GM23338 (cell line): ENCODE data around the gene SART1. TPM values are rescaled to one million over a fixed set of nuclear protein-coding genes. Genes with fewer than 3 reads are reported as not detected.

Experiments
- ATAC-seq: fragments of 200-7000 bp; cut with Tn5 transposase; 3 replicates; pipeline ENCODE4 v1.9.1; 2020
- DNase-seq: peaks from one replicate; pipeline ENCODE4 v3.0.0-alpha.2; 2015; ENCODE audit warnings: low spot score
- H2AFZ ChIP-seq: fragments of 200-600 bp; sonication (generic); 2 replicates; pipeline ENCODE4 v1.8.0; 2016; ENCODE audit warnings: antibody characterized with exemption, mild to moderate bottlenecking, moderate library complexity
- H3F3A ChIP-seq: fragments of 200-600 bp; sonication (generic); replicated peaks from 2 replicates; pipeline ENCODE4 v1.8.0; 2017; ENCODE audit warnings: antibody characterized with exemption, mixed run types, low read depth
- H3K27ac ChIP-seq: fragments of 200-600 bp; sonication (generic); 2 replicates; pipeline ENCODE4 v1.6.1; 2016; ENCODE audit warnings: low read depth
- H3K27me3 ChIP-seq: fragments of 200-600 bp; sonication (generic); 2 replicates; pipeline ENCODE4 v1.8.0; 2016; ENCODE audit warnings: mild to moderate bottlenecking, mixed run types, moderate library complexity; ENCODE audit not compliant: insufficient read depth
- H3K36me3 ChIP-seq: fragments of 200-600 bp; sonication (generic); 2 replicates; pipeline ENCODE4 v1.8.0; 2016; ENCODE audit warnings: mild to moderate bottlenecking; ENCODE audit not compliant: insufficient read depth
- H3K4me1 ChIP-seq: fragments of 200-600 bp; sonication (generic); 2 replicates; pipeline ENCODE4 v1.8.0; 2016; ENCODE audit warnings: mild to moderate bottlenecking, moderate library complexity; ENCODE audit not compliant: insufficient read depth
- H3K4me2 ChIP-seq: fragments of 200-600 bp; sonication (generic); 2 replicates; pipeline ENCODE4 v1.7.1; 2017; ENCODE audit warnings: mixed run types
- H3K4me3 ChIP-seq: fragments of 200-600 bp; sonication (generic); 2 replicates; pipeline ENCODE4 v1.6.1; 2016; ENCODE audit warnings: mixed run types
- H3K79me2 ChIP-seq: fragments of 200-600 bp; sonication (generic); replicated peaks from 2 replicates; pipeline ENCODE4 v1.8.0; 2017; ENCODE audit warnings: mild to moderate bottlenecking; ENCODE audit not compliant: insufficient read depth
- H3K9me2 ChIP-seq: fragments of 200-600 bp; sonication (generic); 2 replicates; pipeline ENCODE4 v1.8.0; 2017; ENCODE audit not compliant: insufficient read depth
- H4K20me1 ChIP-seq: fragments of 200-600 bp; sonication (generic); replicated peaks from 2 replicates; pipeline ENCODE4 v1.8.0; 2017; ENCODE audit warnings: mild to moderate bottlenecking; ENCODE audit not compliant: insufficient read depth
- H3K27ac Mint-ChIP-seq: 2 replicates; pipeline ENCODE4 v1.8.0; 2020; ENCODE audit warnings: inconsistent platforms, mild to moderate bottlenecking, moderate library complexity, mixed read lengths
- H3K27me3 Mint-ChIP-seq: 3 replicates; pipeline ENCODE4 v1.8.0; 2022; ENCODE audit warnings: low read depth, mild to moderate bottlenecking, moderate library complexity, mixed read lengths, inconsistent platforms; ENCODE audit not compliant: insufficient read depth, poor library complexity
- H3K36me3 Mint-ChIP-seq: 3 replicates; pipeline ENCODE4 v1.8.0; 2021; ENCODE audit warnings: low read depth, mild to moderate bottlenecking, inconsistent platforms, moderate library complexity, mixed read lengths
- H3K4me1 Mint-ChIP-seq: 3 replicates; pipeline ENCODE4 v1.8.0; 2020; ENCODE audit warnings: mild to moderate bottlenecking, inconsistent platforms, mixed read lengths
- H3K4me3 Mint-ChIP-seq: 3 replicates; pipeline ENCODE4 v1.8.0; 2021; ENCODE audit warnings: moderate library complexity, mild to moderate bottlenecking, inconsistent platforms, mixed read lengths
- H3K9me3 Mint-ChIP-seq: 3 replicates; pipeline ENCODE4 v1.8.0; 2020; ENCODE audit warnings: moderate library complexity, mild to moderate bottlenecking, inconsistent platforms, mixed read lengths
- ETS1 ChIP-seq: IDR thresholded peaks from 2 replicates; pipeline ENCODE4 v1.6.1; 2016; ENCODE audit warnings: antibody characterized with exemption
- EZH2 ChIP-seq: fragments of 200-600 bp; sonication (generic); IDR thresholded peaks from one replicate; pipeline ENCODE4 v1.8.0; 2017; ENCODE audit warnings: antibody characterized with exemption, mild to moderate bottlenecking, low read depth; ENCODE audit not compliant: unreplicated experiment
- JUNB ChIP-seq: IDR thresholded peaks from one replicate; pipeline ENCODE4 v1.6.1; 2016; ENCODE audit warnings: antibody characterized with exemption; ENCODE audit not compliant: unreplicated experiment
- POLR2AphosphoS5 ChIP-seq: IDR thresholded peaks from 2 replicates; pipeline ENCODE4 v1.6.1; 2016; ENCODE audit warnings: antibody characterized with exemption, low read depth
- REST ChIP-seq: IDR thresholded peaks from one replicate; pipeline ENCODE4 v1.6.1; 2018; ENCODE audit warnings: antibody characterized with exemption; ENCODE audit not compliant: unreplicated experiment
- STAT1 ChIP-seq: IDR thresholded peaks from one replicate; pipeline ENCODE4 v1.6.1; 2016; ENCODE audit warnings: antibody characterized with exemption; ENCODE audit not compliant: unreplicated experiment
- ZNF114 ChIP-seq: fragments of 250-450 bp; sonication (Bioruptor Pico); IDR thresholded peaks from 2 replicates; pipeline ENCODE4 v1.5.0; 2020; ENCODE audit warnings: mild to moderate bottlenecking, moderate library complexity
- ZNF462 ChIP-seq: fragments of 250-450 bp; sonication (Bioruptor Pico); IDR thresholded peaks from 2 replicates; pipeline ENCODE4 v1.5.0; 2020; ENCODE audit warnings: mild to moderate bottlenecking, moderate library complexity
- polyA plus RNA-seq: library from polyadenylated mRNA; unstranded; fragments of >200 nt; fragmentation: Nextera tagmentation; extraction: Ambion mirVana; gene quantifications from 2 replicates; pipeline ENCODE4 v1.2.1, GENCODE V29; 2016
- total RNA-seq: library from RNA; depleted of rRNA; stranded (reverse); fragments of >200 nt; shearing (Covaris generic); gene quantifications from 2 replicates; pipeline ENCODE4 v1.2.3, GENCODE V29; 2014

The SART1 gene
- total and polyA plus RNA-seq, 2 experiments from 2014 or later, result 43.9 to 91.0 TPM

- no peak for TF ChIP-seq REST
- TF ChIP-seq EZH2, result no peak
- TF ChIP-seq JUNB, result no peak
- TF ChIP-seq ETS1, result no peak
Observed at GRCh38 chr11:65915101-65915820, 46.3 kb upstream of the SART1 start (continued).

- H3K4me1 Mint-ChIP-seq, result peaks cover 10% of the 10 kb centered on the region
- peaks cover 23% of the 10 kb centered on the region for H3K27me3 Mint-ChIP-seq
- H3K36me3 Mint-ChIP-seq, result peaks cover 3% of the 10 kb centered on the region; the same call in 1 of the 3 replicates
- H2AFZ ChIP-seq, result no peak overlapping the region
- no peak for ATAC-seq
- no peaks in the 10 kb centered on the region for H3K27me3 ChIP-seq
- no peaks in the 10 kb centered on the region for H4K20me1 ChIP-seq
- H3K4me3 Mint-ChIP-seq, result no peak overlapping the region
- DNase-seq, result peak; percentile 44
- no peak overlapping the region for H3K4me2 ChIP-seq
- no peak overlapping the region for H3K27ac Mint-ChIP-seq
- H3K9me2 ChIP-seq, result no peaks in the 10 kb centered on the region
- peaks cover 7% of the 10 kb centered on the region for H3K79me2 ChIP-seq
- no peaks in the 10 kb centered on the region for H3K9me3 Mint-ChIP-seq
- 0 out of 2 replicates have a peak, but pooled peaks cover 6% of the 10 kb centered on the region for H3F3A ChIP-seq
- no peak overlapping the region for H3K27ac ChIP-seq
- peaks cover 10% of the 10 kb centered on the region for H3K4me1 ChIP-seq
- no peak overlapping the region for H3K4me3 ChIP-seq
- no peaks in the 10 kb centered on the region for H3K36me3 ChIP-seq
- TF ChIP-seq ZNF114 (CRISPR knock-in tag) (no peak), POLR2AphosphoS5 (no peak), STAT1 (no peak), JUNB (no peak), ZNF462 (CRISPR knock-in tag) (no peak), ETS1 (no peak)
Observed at GRCh38 chr11:65915821-65916251, 45.7 kb upstream of the SART1 start.
